IMR-90 (cell line): ENCODE measurements around the gene SYS1.

Experiments
- CEBPB ChIP-seq: IDR thresholded peaks from 2 replicates; pipeline ENCODE4 v1.6.1; 2012; ENCODE audit warnings: low read depth, low read length, improper control_type of control experiment
- CHD1 ChIP-seq: IDR thresholded peaks from 2 replicates; pipeline ENCODE4 v1.6.1; 2012; ENCODE audit warnings: low read depth, low read length, improper control_type of control experiment
- CTCF ChIP-seq: conservative IDR thresholded peaks from 2 replicates; pipeline ENCODE4 v1.5.1; 2012; ENCODE audit warnings: mild to moderate bottlenecking, low read depth, low read length, improper control_type of control experiment
- ELK1 ChIP-seq: fragments of 150-350 bp; IDR thresholded peaks from 2 replicates; pipeline ENCODE4 v1.6.1; 2016; ENCODE audit warnings: low read depth, mild to moderate bottlenecking, low read length, moderate library complexity, borderline replicate concordance
- FOS ChIP-seq: fragments of 150-350 bp; IDR thresholded peaks from 2 replicates; pipeline ENCODE4 v1.6.1; 2016; ENCODE audit warnings: low read depth, low read length
- MAFK ChIP-seq: IDR thresholded peaks from 2 replicates; pipeline ENCODE4 v1.6.1; 2012; ENCODE audit warnings: low read depth, low read length, improper control_type of control experiment
- MAZ ChIP-seq: IDR thresholded peaks from 2 replicates; pipeline ENCODE4 v1.6.1; 2012; ENCODE audit warnings: low read depth, mild to moderate bottlenecking, low read length, improper control_type of control experiment, moderate library complexity, borderline replicate concordance
- MXI1 ChIP-seq: IDR thresholded peaks from 2 replicates; pipeline ENCODE4 v1.6.1; 2012; ENCODE audit warnings: low read depth, mild to moderate bottlenecking, low read length, moderate library complexity, borderline replicate concordance
- NFE2L2 ChIP-seq: fragments of 150-350 bp; IDR thresholded peaks from 2 replicates; pipeline ENCODE4 v1.6.1; 2016; ENCODE audit warnings: low read depth, mild to moderate bottlenecking, low read length
- POLR2A ChIP-seq: IDR thresholded peaks from 2 replicates; pipeline ENCODE4 v1.6.1; 2012; ENCODE audit warnings: mild to moderate bottlenecking, low read depth, low read length
- RCOR1 ChIP-seq: IDR thresholded peaks from 2 replicates; pipeline ENCODE4 v1.6.1; 2012; ENCODE audit warnings: mild to moderate bottlenecking, low read length, improper control_type of control experiment; ENCODE audit not compliant: insufficient replicate concordance
- USF2 ChIP-seq: fragments of 150-350 bp; IDR thresholded peaks from 2 replicates; pipeline ENCODE4 v1.6.1; 2017; ENCODE audit warnings: mild to moderate bottlenecking, antibody characterized with exemption, low read length, low read depth

- TF ChIP-seq CTCF: no peak
- no peak for TF ChIP-seq MAZ
- no peak for TF ChIP-seq FOS
- no peak for TF ChIP-seq POLR2A
- no peak for TF ChIP-seq MAFK
- no peak for TF ChIP-seq USF2
- TF ChIP-seq MXI1: no peak
- TF ChIP-seq NFE2L2: no peak
- no peak for TF ChIP-seq CHD1
- no peak for TF ChIP-seq CEBPB
- TF ChIP-seq ELK1: no peak
- no peak for TF ChIP-seq RCOR1
Observed at GRCh38 chr20:45339799-45340198, 23.2 kb upstream of the SYS1 start.
